Epithelial cell of proximal tubule (primary cell): ENCODE results near the gene SPCS2. TPM values are rescaled to one million over a fixed set of nuclear protein-coding genes. Genes with fewer than 3 reads are reported as not detected.
A peak's percentile ranks its signal among the peaks of the same experiment; 100 is the strongest.
"Not testable (repeated sequence)": the region's sequence is repeated elsewhere in the genome, so short reads cannot be mapped to it uniquely, and the experiment has no call there.

Experiments
- DNase-seq: peaks from one replicate; pipeline ENCODE4 v3.0.0-alpha.2; 2011; ENCODE audit warnings: low read depth
- H3K4me3 ChIP-seq: 2 replicates; pipeline ENCODE4 v1.5.1; 2011; ENCODE audit warnings: low read depth, mild to moderate bottlenecking, low read length
- CTCF ChIP-seq: conservative IDR thresholded peaks from 2 replicates; pipeline ENCODE4 v1.5.1; 2012; ENCODE audit warnings: low read depth, mild to moderate bottlenecking, low read length
- total RNA-seq: library from RNA; depleted of rRNA; stranded (reverse); fragments of >200 nt; gene quantifications from 2 replicates; pipeline ENCODE4 v1.2.3, GENCODE V29; 2015

The SPCS2 gene
- total RNA-seq, 1 donor from 2014 or later = 42.8 TPM

- no peak for TF ChIP-seq CTCF
- no peak overlapping the region for H3K4me3 ChIP-seq
- DNase-seq = no peak
Observed at GRCh38 chr11:74981888-74982287, 32.8 kb downstream of the SPCS2 start.

DNA sequence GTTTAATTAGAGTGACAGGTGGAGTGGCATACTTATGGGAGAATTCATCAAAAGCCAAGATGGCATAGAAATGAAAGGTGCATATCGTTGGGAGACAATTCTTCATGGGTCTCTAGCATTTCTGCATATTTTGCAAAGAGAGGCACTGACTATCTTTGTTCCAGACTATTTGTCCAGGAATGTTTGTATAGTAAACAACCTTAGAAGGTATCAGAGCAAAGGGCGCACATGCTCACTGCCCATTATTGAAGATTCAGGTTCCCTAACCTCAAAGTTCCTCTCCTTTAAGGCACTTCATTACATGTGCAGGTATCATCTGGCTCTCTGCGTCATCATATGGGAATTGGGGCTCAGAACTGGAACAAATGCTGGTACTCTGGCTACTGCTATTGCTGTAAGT lies 35.0 kb downstream of the SPCS2 start:
- H3K4me3 ChIP-seq = no peak overlapping the region
- no peak for DNase-seq
- TF ChIP-seq CTCF = no peak

DNA sequence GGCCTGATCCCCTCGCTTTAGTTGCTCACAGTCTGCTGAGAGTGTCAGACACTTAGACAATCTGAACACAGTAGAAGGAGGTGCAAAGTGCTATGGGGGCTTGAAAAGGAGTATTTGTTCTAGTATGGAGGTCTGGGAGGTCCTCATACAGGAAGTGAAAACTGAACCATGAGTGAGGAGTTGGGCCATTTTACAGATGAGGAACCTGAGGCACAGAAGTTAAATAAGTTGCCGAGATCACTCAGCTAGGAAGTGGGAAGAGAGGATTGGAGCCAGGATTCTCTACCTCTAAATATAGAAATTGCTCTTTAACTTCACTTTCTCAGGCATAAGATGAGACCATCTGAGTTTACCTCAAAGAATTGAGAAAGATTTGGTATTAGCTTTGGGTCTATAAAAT lies 35.7 kb downstream of the SPCS2 start:
- no peak for TF ChIP-seq CTCF
- H3K4me3 ChIP-seq = no peak overlapping the region
- DNase-seq = no peak

DNA sequence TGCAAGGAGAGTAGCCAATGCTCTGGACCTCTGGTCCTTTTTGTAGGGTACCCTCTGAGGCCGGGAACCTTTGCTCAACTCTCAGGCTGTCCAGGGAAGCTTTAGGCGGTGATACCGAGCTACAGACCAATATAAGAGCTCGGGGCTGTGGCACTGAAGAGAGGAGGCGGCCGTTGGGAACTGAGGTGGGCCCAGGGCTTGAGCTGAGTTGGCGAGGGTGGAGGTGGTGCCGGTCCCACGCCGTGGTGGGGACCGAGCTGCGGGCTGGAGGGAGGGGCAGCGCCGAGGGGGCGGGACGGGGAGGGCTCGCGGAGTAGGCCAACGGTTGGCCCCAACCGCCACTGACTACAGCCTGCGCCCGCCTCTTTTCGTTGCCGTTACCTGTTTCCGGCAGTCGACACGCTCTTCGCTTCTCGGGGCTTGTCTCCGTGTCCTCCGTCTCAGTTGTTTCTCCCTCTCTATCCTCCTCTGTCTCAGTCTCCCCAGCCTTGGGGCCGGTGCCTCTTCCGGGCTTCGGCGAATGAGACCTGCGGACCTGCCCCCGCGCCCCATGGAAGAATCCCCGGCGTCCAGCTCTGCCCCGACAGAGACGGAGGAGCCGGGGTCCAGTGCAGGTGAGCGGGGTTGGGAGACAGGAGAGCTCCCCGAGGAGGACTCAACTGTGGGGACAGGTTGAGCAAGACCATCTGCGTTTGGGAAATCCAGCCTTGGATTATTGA lies 39.6 kb downstream of the SPCS2 start, which contains the start of gene NEU3:
Gene NEU3 (plus strand): TSS at position 393 of the 719 bp plus-strand sequence. CDS start 128 bp downstream, at position 521.
- DNase-seq = no peak
- no peak for TF ChIP-seq CTCF
- H3K4me3 ChIP-seq = peak within 1 kb of the TSS; percentile 98

- TF ChIP-seq CTCF = no peak
- peak overlapping the region; percentile 98 for H3K4me3 ChIP-seq
- DNase-seq = no peak
Observed at GRCh38 chr11:74989260-74989638, 40.2 kb downstream of the SPCS2 start.

GRCh38 chr11:74990150-74990549 lies 41.1 kb downstream of the SPCS2 start:
- H3K4me3 ChIP-seq = not testable (repeated sequence)

DNA sequence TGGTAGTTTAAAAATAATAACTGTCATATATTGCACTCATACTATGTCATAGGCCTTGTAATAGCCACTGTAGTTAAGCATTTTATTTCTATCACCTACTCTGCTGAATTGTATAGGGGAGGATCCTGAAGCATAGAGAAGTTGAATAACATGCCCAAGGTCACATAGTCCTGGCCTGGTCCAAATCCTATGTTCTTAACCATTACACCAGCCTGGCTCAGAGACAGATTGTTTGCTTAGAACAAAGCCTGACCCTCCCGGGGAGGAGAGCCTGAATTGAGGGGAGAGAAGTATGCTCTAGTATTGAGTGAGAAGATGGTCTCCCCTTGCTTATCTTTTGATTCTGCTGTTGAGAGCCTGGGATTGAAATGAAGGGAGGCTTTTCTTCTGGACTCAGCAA lies 41.9 kb downstream of the SPCS2 start:
- TF ChIP-seq CTCF = no peak
- DNase-seq = no peak
- no peak overlapping the region for H3K4me3 ChIP-seq

More at GRCh38 chr11:74990150-74990549, 41.1 kb downstream of the SPCS2 start:
- not testable (repeated sequence) for DNase-seq
